Heart left ventricle (tissue), 16 donors: Measurements from ENCODE around the gene MFNG. TPM values are rescaled to one million over a fixed set of nuclear protein-coding genes. Genes with fewer than 3 reads are reported as not detected.
A peak's percentile ranks its signal among the peaks of the same experiment; 100 is the strongest.

Source experiments
- ATAC-seq, 4 donors: fragments of 200-7000 bp; cut with Tn5 transposase; one replicate each; pipeline ENCODE4 v1.9.1; 2020 to 2022; ENCODE audit warnings: moderate library complexity in 4 of 4, mild to moderate bottlenecking in 3 of 4, moderate number of reproducible peaks in 1 of 4
- DNase-seq, 5 donors: peaks; one replicate each; pipeline ENCODE4 v3.0.0-alpha.2; 2020
- H3K27ac ChIP-seq, 12 donors: fragments of 200-600 bp; sonication (generic) in 4 of 12; one replicate each; pipeline versions ENCODE4 v1.5.0 to v1.8.0; 2016 to 2022; ENCODE audit warnings: mild to moderate bottlenecking in 2 of 12
- H3K27me3 ChIP-seq, 9 donors: fragments of 200-600 bp; sonication (generic) in 2 of 9; one replicate each; pipeline versions ENCODE4 v1.5.1 to v1.8.0; 2016 to 2022; ENCODE audit warnings: mild to moderate bottlenecking in 3 of 9
- H3K36me3 ChIP-seq, 9 donors: fragments of 200-600 bp; sonication (generic) in 2 of 9; one replicate each; pipeline versions ENCODE4 v1.5.0 to v1.8.0; 2018 to 2022; ENCODE audit warnings: mild to moderate bottlenecking in 2 of 9
- H3K4me1 ChIP-seq, 12 donors: fragments of 200-600 bp; sonication (generic) in 4 of 12; one replicate each; pipeline versions ENCODE4 v1.5.0 to v1.8.0; 2016 to 2022; ENCODE audit warnings: mild to moderate bottlenecking in 3 of 12
- H3K4me3 ChIP-seq, 12 donors: fragments of 200-600 bp; sonication (generic) in 4 of 12; one replicate each; pipeline versions ENCODE4 v1.5.0 to v1.8.0; 2017 to 2022; ENCODE audit warnings: mild to moderate bottlenecking in 9 of 12, moderate library complexity in 4 of 12
- H3K9me3 ChIP-seq, 12 donors: fragments of 200-600 bp; sonication (generic) in 4 of 12; one replicate each; pipeline versions ENCODE4 v1.5.0 to v1.8.0; 2016 to 2022; ENCODE audit warnings: mild to moderate bottlenecking in 1 of 12
- CTCF ChIP-seq, 12 donors: fragments of 200-600 bp; sonication (generic) in 4 of 12; IDR thresholded peaks; one replicate each; pipeline versions ENCODE4 v1.5.0 to v1.8.0; 2018 to 2022; ENCODE audit warnings: antibody characterized with exemption in 12 of 12, mild to moderate bottlenecking in 5 of 12
- POLR2A ChIP-seq, 2 donors: fragments of 450-650 bp; IDR thresholded peaks; one replicate each; pipeline ENCODE4 v1.6.1; 2017; ENCODE audit warnings: antibody characterized with exemption in 2 of 2, mild to moderate bottlenecking in 2 of 2, moderate library complexity in 2 of 2
- WGBS, 4 donors: extraction: QIAGEN DNeasy Blood & Tissue Kit in 2 of 4; methylation state at CpG; one replicate each; pipeline versions ENCODE4 v1.1.5 to v1.1.7; 2013 to 2018; 5-methylcytosine and 5-hydroxymethylcytosine counted together
- intact Hi-C, 10 donors: fragments of 100-400 bp; cut with DNase I; formaldehyde crosslinking; loops; one replicate each; pipeline versions ENCODE4 v1.11.1 to v1.14.2; 2022
- polyA plus RNA-seq, 2 donors: library from polyadenylated mRNA; stranded (reverse); fragments of 200-250 nt; gene quantifications; one replicate each; pipeline ENCODE4 v1.2.3, GENCODE V29; 2013
- total RNA-seq, 9 donors: library from RNA; depleted of rRNA in 2 of 9; stranded (reverse); fragments of >200 nt in 2 of 9; fragmentation: NEBNext Ultra II Directional in 3 of 9; extraction: Animal tissue kit (Norgen Biotek cat#: 25700) in 3 of 9; gene quantifications; one replicate each; pipeline versions ENCODE4 v1.1.0 to v1.2.4, GENCODE V29; 2016 to 2023
- donor health status: ischemic (EF 13 %, LVEDD 7.1; RV severe dilation, severe dysfunction).
- donor health status: healthy with polysubstance abuse.
- donor health status: DM: no; HTN: yes; CAD: no.
- donor health status: DM: no; HTN: no; CAD: no.
- donor health status: ischemic (EF 25% LVEDD 6.9; RV normal size, moderate dysfunction).
- donor health status: ischemic (EF 25% LVEDD 5.7; RV mildly dilated, moderate dysfunction).
- donor health status: healthy.
- donor health status: DM: yes; HTN: yes; CAD: no.
- donor health status: ischemic (EF 35%, LVEDD 5.7; RV mildly dilated, moderate dysfunction).
- donor health status: nonischemic (EF 11% LVEDD 7.7; RV severe dilation, severe dysfunction).
- donor health status: DM: yes; HTN: yes; CAD: no.
- donor health status: PGD.
- donor health status: ischemic (EF 29% LVEDD 5.4; RV normal size, mild dysfunction).
- donor health status: nonischemic (EF 23%, LVEDD 6.1; RV moderate dilation, normal function).

The MFNG gene
- total and polyA plus RNA-seq, 11 donors = 5.8 to 25.6 (median 9.6) TPM

- no peak overlapping the region for H3K27ac ChIP-seq
- H3K4me3 ChIP-seq = peak overlapping the region in 7 of 12 donors; percentile 10 to 43 (median 35)
- ATAC-seq (peak in 1 of 4 donors; percentile 41), DNase-seq (peak in 1 of 5 donors; percentile 34)
- H3K4me1 ChIP-seq = peaks cover 0 to 20% (median 5%) of the 10 kb centered on the region in 12 donors
- 40 to 46% (median 44%) methylated on average over 18 of the region's 18 CpGs for WGBS, 4 donors
- H3K27me3 ChIP-seq = peaks cover 17 to 85% (median 47%) of the 10 kb centered on the region in 9 donors
- no peaks in the 10 kb centered on the region for H3K36me3 ChIP-seq
- TF ChIP-seq CTCF (IDR thresholded peaks at IDR 0.05) (no peak), POLR2A (IDR thresholded peaks at IDR 0.05) (no peak)
- H3K9me3 ChIP-seq = no peaks in the 10 kb centered on the region
- intact Hi-C loops = loop anchor here in 4 of 10 donors (10.0 kb wide), 2 partner anchors 96 to 106 kb away; no protein-coding TSS in a partner anchor
Observed at GRCh38 chr22:37420686-37421467, 65.3 kb downstream of the MFNG start.

- H3K9me3 ChIP-seq = no peaks in the 10 kb centered on the region
- peaks cover 0 to 20% (median 5%) of the 10 kb centered on the region in 12 donors for H3K4me1 ChIP-seq
- peak overlapping the region; percentile 2 to 43 (median 28) for H3K4me3 ChIP-seq
- no peaks in the 10 kb centered on the region for H3K36me3 ChIP-seq
- no peak overlapping the region for H3K27ac ChIP-seq
- TF ChIP-seq CTCF (IDR thresholded peaks at IDR 0.05) (no peak), POLR2A (IDR thresholded peaks at IDR 0.05) (no peak)
- intact Hi-C loops = loop anchor here in 4 of 10 donors (10.0 kb wide), 2 partner anchors 95 to 105 kb away; no protein-coding TSS in a partner anchor
- peaks cover 17 to 86% (median 42%) of the 10 kb centered on the region in 9 donors for H3K27me3 ChIP-seq
- 0 to 2% (median 2%) methylated on average over 25 to 70 of the region's 70 CpGs for WGBS, 4 donors
- ATAC-seq = peak in 1 of 4 donors; percentile 8
- no peak for DNase-seq
Observed at GRCh38 chr22:37419969-37420685, 66.1 kb downstream of the MFNG start.

- intact Hi-C loops = no loop called here
- H3K27me3 ChIP-seq = peaks cover 17 to 86% (median 44%) of the 10 kb centered on the region in 9 donors
- 14 to 38% (median 19%) methylated on average over 24 to 43 of the region's 43 CpGs for WGBS, 4 donors
Observed at GRCh38 chr22:37419370-37419968, 66.7 kb downstream of the MFNG start.

More at GRCh38 chr22:37419370-37419968, 66.7 kb downstream of the MFNG start:
- no peak for DNase-seq
- peaks cover 0 to 20% (median 5%) of the 10 kb centered on the region in 12 donors for H3K4me1 ChIP-seq
- no peak for ATAC-seq
- no peaks in the 10 kb centered on the region for H3K9me3 ChIP-seq
- H3K36me3 ChIP-seq = no peaks in the 10 kb centered on the region
- H3K4me3 ChIP-seq = peak overlapping the region in 11 of 12 donors; percentile 2 to 43 (median 30)
- no peak overlapping the region for H3K27ac ChIP-seq
- no peak for TF ChIP-seq POLR2A (IDR thresholded peaks at IDR 0.05)
- TF ChIP-seq CTCF (IDR thresholded peaks at IDR 0.05) = no peak

Other genes starting within 250 kb of the MFNG start
- 10 to 100 TPM in 2 of 9 donors, 1 to 10 TPM in 7; 1.4 to 60.5 (median 3.8) TPM for gene RAC2, start 242.1 kb downstream of the MFNG start, total RNA-seq
- gene RAC2, start 242.1 kb downstream of the MFNG start, polyA plus RNA-seq = 1 to 10 TPM; 1.3 to 4.6 TPM
- gene CYTH4, start 203.9 kb downstream of the MFNG start, total RNA-seq = 10 to 100 TPM in 2 of 9 donors, 1 to 10 TPM in 7; 2.5 to 57.8 (median 4.4) TPM
- 1 to 10 TPM; 2.4 to 2.5 TPM for gene CYTH4, start 203.9 kb downstream of the MFNG start, polyA plus RNA-seq
- under 1 TPM in 5 of 9 donors, not detected in 4; 0.02 to 0.72 (median 0.06) TPM for gene ELFN2, start 58.9 kb downstream of the MFNG start, total RNA-seq
- under 1 TPM; 0.01 to 0.04 TPM for gene ELFN2, start 58.9 kb downstream of the MFNG start, polyA plus RNA-seq
- gene CARD10, start 33.0 kb upstream of the MFNG start, total RNA-seq = 10 to 100 TPM in 3 of 9 donors, 1 to 10 TPM in 6; 5.2 to 12.6 (median 8.1) TPM
- gene CARD10, start 33.0 kb upstream of the MFNG start, polyA plus RNA-seq = 10 to 100 TPM in 1 of 2 donors, 1 to 10 TPM in 1; 7.8 to 13.9 TPM
- 10 to 100 TPM; 11.9 to 34.9 (median 23.8) TPM for gene CDC42EP1, start 74.1 kb upstream of the MFNG start, total RNA-seq
- 10 to 100 TPM; 10.4 to 17.7 TPM for gene CDC42EP1, start 74.1 kb upstream of the MFNG start, polyA plus RNA-seq
- 10 to 100 TPM in 1 of 9 donors, 1 to 10 TPM in 1, not detected in 7; 5.3 to 10.3 TPM for gene LGALS2, start 93.7 kb upstream of the MFNG start, total RNA-seq
- under 1 TPM in 1 of 2 donors, not detected in 1; 0.17 TPM for gene LGALS2, start 93.7 kb upstream of the MFNG start, polyA plus RNA-seq
- 10 to 100 TPM; 22.7 to 45.7 (median 27.4) TPM for gene GGA1, start 122.5 kb upstream of the MFNG start, total RNA-seq
- gene GGA1, start 122.5 kb upstream of the MFNG start, polyA plus RNA-seq = 10 to 100 TPM; 27.4 to 39.4 TPM
- gene SH3BP1, start 153.3 kb upstream of the MFNG start, total RNA-seq = 10 to 100 TPM in 1 of 9 donors, 1 to 10 TPM in 6, under 1 TPM in 2; 0.44 to 19.7 (median 2.0) TPM
- gene SH3BP1, start 153.3 kb upstream of the MFNG start, polyA plus RNA-seq = 1 to 10 TPM in 1 of 2 donors, under 1 TPM in 1; 1.00 to 2.2 TPM
- 10 to 100 TPM; 15.2 to 33.1 (median 25.9) TPM for gene PDXP, start 172.3 kb upstream of the MFNG start, total RNA-seq
- gene PDXP, start 172.3 kb upstream of the MFNG start, polyA plus RNA-seq = 10 to 100 TPM; 12.8 to 36.4 TPM
- 1,000 to 10,000 TPM in 3 of 9 donors, 100 to 1,000 TPM in 6; 722 to 2,034 (median 903) TPM for gene LGALS1, start 189.3 kb upstream of the MFNG start, total RNA-seq
- gene LGALS1, start 189.3 kb upstream of the MFNG start, polyA plus RNA-seq = 1,000 to 10,000 TPM; 1,230 to 2,204 TPM
- 10 to 100 TPM in 8 of 9 donors, 1 to 10 TPM in 1; 8.0 to 16.3 (median 13.8) TPM for gene NOL12, start 200.0 kb upstream of the MFNG start, total RNA-seq
- gene NOL12, start 200.0 kb upstream of the MFNG start, polyA plus RNA-seq = 10 to 100 TPM; 16.8 to 29.2 TPM
- gene TRIOBP, start 210.7 kb upstream of the MFNG start, total RNA-seq = 100 to 1,000 TPM in 4 of 9 donors, 10 to 100 TPM in 5; 67.9 to 147 (median 94.7) TPM
- gene TRIOBP, start 210.7 kb upstream of the MFNG start, polyA plus RNA-seq = 100 to 1,000 TPM in 1 of 2 donors, 10 to 100 TPM in 1; 54.9 to 119 TPM